Gastrocnemius medialis (tissue), 4 donors: ENCODE results near the gene SWT1. TPM values are rescaled to one million over a fixed set of nuclear protein-coding genes. Genes with fewer than 3 reads are reported as not detected.

Experiments used
- ATAC-seq, 2 donors: fragments of 150-250 bp; one replicate each; pipeline ENCODE4 v1.9.1; 2016
- DNase-seq, 2 donors: peaks; one replicate each; pipeline ENCODE4 v3.0.0-alpha.2; 2019
- H3K27ac ChIP-seq, 4 donors: fragments of 200-600 bp; sonication (generic); 1 replicate in 1 of 4; 2 replicates in 3 of 4; pipeline ENCODE4 v1.5.1; 2016 to 2018; ENCODE audit warnings: mild to moderate bottlenecking in 2 of 4, moderate library complexity in 1 of 4
- H3K27me3 ChIP-seq, 3 donors: fragments of 200-600 bp; sonication (generic) in 2 of 3; 1 replicate in 1 of 3; 2 replicates in 2 of 3; pipeline versions ENCODE4 v1.5.1 to v1.6.0; 2016 to 2019; ENCODE audit warnings: mild to moderate bottlenecking in 1 of 3, moderate library complexity in 1 of 3
- H3K36me3 ChIP-seq, 2 donors: fragments of 200-600 bp; sonication (generic) in 1 of 2; one replicate each; pipeline ENCODE4 v1.5.1; 2017 to 2018
- H3K4me1 ChIP-seq, 2 donors: fragments of 200-600 bp; sonication (generic) in 1 of 2; one replicate each; pipeline ENCODE4 v1.5.1; 2016 to 2017; ENCODE audit warnings: mild to moderate bottlenecking in 2 of 2
- H3K4me3 ChIP-seq, 4 donors: fragments of 200-600 bp; sonication (generic) in 3 of 4; 1 replicate in 1 of 4; 2 replicates in 3 of 4; pipeline ENCODE4 v1.5.1; 2016 to 2019; ENCODE audit warnings: mild to moderate bottlenecking in 2 of 4
- H3K9me3 ChIP-seq, 3 donors: fragments of 200-600 bp; sonication (generic) in 2 of 3; 1 replicate in 1 of 3; 2 replicates in 2 of 3; pipeline ENCODE4 v1.5.1; 2016 to 2019
- POLR2A ChIP-seq, 2 donors: fragments of 450-650 bp; IDR thresholded peaks; one replicate each; pipeline ENCODE4 v1.6.1; 2017; ENCODE audit warnings: antibody characterized with exemption in 2 of 2, mild to moderate bottlenecking in 2 of 2, moderate library complexity in 2 of 2
- in situ Hi-C, 4 donors: fragments of 200-750 bp; cut with MboI; loops; one replicate each; pipeline versions ENCODE4 v1.15.0 to v1.8.0; 2017; ENCODE audit warnings: low sequenced_read_pairs in 4 of 4
- intact Hi-C: fragments of 100-400 bp; cut with DNase I; formaldehyde crosslinking; loops from one replicate; pipeline ENCODE4 v1.15.1; 2023; ENCODE audit warnings: low total_unique reads
- total RNA-seq, 4 donors: library from RNA; depleted of rRNA; stranded (reverse); fragments of >200 nt; gene quantifications; one replicate each; pipeline versions ENCODE4 v1.1.0 to v1.2.3, GENCODE V29; 2016
- TF ChIP-seq, protein P1 (sequence below), 5 experiments: fragments of 450-650 bp in 3 of 5; fragments of 200-600 bp in 2 of 5; sonication (generic) in 2 of 5; IDR thresholded peaks in 4 of 5; conservative IDR thresholded peaks in 1 of 5; 1 replicate in 4 of 5; 2 replicates in 1 of 5; pipeline ENCODE4 v1.5.1; 2016 to 2019; ENCODE audit warnings: antibody characterized with exemption in 5 of 5, mild to moderate bottlenecking in 3 of 5, moderate library complexity in 3 of 5

The SWT1 gene
- total RNA-seq, 4 donors from 2014 or later: 3.4 to 6.2 (median 4.6) TPM

DNA sequence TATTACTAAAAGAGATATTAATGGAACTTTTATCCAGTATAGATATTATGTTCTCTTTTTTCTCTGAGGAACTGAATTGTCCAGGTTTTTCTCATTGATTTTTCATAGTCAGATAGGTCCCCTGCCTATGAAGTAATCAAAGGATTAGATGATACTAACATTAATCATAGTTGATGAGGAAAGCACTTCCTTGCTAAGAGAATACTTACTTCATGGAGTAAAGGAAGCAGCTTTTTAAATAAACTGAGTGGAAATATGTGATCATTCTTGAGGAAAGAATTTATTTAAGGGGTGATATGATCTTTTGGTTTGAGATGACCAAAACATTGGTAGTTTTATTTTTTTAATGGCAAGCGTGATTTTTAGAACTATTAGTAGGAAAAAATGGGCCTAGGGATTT, 58.9 kb downstream of the SWT1 start:
- H3K27ac ChIP-seq: no peak overlapping the region
- DNase-seq: no peak
- TF ChIP-seq, protein P1, sequence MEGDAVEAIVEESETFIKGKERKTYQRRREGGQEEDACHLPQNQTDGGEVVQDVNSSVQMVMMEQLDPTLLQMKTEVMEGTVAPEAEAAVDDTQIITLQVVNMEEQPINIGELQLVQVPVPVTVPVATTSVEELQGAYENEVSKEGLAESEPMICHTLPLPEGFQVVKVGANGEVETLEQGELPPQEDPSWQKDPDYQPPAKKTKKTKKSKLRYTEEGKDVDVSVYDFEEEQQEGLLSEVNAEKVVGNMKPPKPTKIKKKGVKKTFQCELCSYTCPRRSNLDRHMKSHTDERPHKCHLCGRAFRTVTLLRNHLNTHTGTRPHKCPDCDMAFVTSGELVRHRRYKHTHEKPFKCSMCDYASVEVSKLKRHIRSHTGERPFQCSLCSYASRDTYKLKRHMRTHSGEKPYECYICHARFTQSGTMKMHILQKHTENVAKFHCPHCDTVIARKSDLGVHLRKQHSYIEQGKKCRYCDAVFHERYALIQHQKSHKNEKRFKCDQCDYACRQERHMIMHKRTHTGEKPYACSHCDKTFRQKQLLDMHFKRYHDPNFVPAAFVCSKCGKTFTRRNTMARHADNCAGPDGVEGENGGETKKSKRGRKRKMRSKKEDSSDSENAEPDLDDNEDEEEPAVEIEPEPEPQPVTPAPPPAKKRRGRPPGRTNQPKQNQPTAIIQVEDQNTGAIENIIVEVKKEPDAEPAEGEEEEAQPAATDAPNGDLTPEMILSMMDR (IDR thresholded peaks at IDR 0.05 in 4 of 5, conservative IDR thresholded peaks at IDR 0.05 in 1 of 5): no peak
- no peak for TF ChIP-seq POLR2A (IDR thresholded peaks at IDR 0.05)
- H3K9me3 ChIP-seq: no peaks in the 10 kb centered on the region
- H3K4me3 ChIP-seq: no peak overlapping the region
- H3K4me1 ChIP-seq: no peaks in the 10 kb centered on the region
- no peak for ATAC-seq
- H3K27me3 ChIP-seq: no peaks in the 10 kb centered on the region
- peaks cover 0 to 5% of the 10 kb centered on the region in 2 donors for H3K36me3 ChIP-seq
- intact Hi-C loops: no loop called here
- in situ Hi-C loops: no loop called here

DNA sequence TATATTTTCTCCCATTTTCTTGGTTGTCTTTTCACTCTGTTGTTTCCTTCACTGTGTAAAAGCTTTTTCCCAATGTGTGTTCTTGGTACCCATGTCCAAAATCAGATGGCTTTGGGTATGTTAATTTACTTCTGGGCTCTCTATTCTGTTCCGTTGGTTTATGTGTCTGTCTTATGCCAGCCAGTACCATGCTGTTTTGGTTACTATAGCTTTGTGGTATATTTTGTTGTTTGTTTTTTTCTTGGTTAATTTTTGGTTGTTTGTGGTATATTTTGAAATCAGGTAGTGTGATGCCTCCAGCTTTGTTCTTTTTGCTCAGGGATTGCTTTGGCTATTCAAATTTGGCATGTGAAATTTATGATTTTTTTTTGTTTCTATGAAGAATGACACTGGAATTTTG, 67.2 kb downstream of the SWT1 start:
- no peak overlapping the region for H3K4me3 ChIP-seq
- no peak overlapping the region for H3K27ac ChIP-seq
- no peaks in the 10 kb centered on the region for H3K4me1 ChIP-seq
- in situ Hi-C loops (no loop called here), intact Hi-C loops (no loop called here)
- TF ChIP-seq, protein P1 (IDR thresholded peaks at IDR 0.05 in 4 of 5, conservative IDR thresholded peaks at IDR 0.05 in 1 of 5): no peak
- peaks cover 0 to 5% (median 0%) of the 10 kb centered on the region in 3 donors for H3K9me3 ChIP-seq
- peaks cover 5 to 27% of the 10 kb centered on the region in 2 donors for H3K36me3 ChIP-seq
- no peaks in the 10 kb centered on the region for H3K27me3 ChIP-seq
- no peak for DNase-seq
- ATAC-seq: no peak

- no peaks in the 10 kb centered on the region for H3K4me1 ChIP-seq
- H3K27ac ChIP-seq: no peak overlapping the region
- TF ChIP-seq POLR2A (IDR thresholded peaks at IDR 0.05): no peak
- TF ChIP-seq, protein P1 (IDR thresholded peaks at IDR 0.05 in 4 of 5, conservative IDR thresholded peaks at IDR 0.05 in 1 of 5): no peak
- H3K27me3 ChIP-seq: no peaks in the 10 kb centered on the region
- intact Hi-C loops: no loop called here
- DNase-seq: no peak
- in situ Hi-C loops: loop anchor here in 2 of 4 donors (25.0 kb wide), 1 partner anchor 460 kb away; no protein-coding TSS in a partner anchor
- H3K4me3 ChIP-seq: no peak overlapping the region
- no peak for ATAC-seq
- peaks cover 5 to 24% of the 10 kb centered on the region in 2 donors for H3K36me3 ChIP-seq
- H3K9me3 ChIP-seq: peaks cover 0 to 5% (median 0%) of the 10 kb centered on the region in 3 donors
These were observed 70.2 kb downstream of the SWT1 start for GRCh38 chr1:185227161-185227560.

DNA sequence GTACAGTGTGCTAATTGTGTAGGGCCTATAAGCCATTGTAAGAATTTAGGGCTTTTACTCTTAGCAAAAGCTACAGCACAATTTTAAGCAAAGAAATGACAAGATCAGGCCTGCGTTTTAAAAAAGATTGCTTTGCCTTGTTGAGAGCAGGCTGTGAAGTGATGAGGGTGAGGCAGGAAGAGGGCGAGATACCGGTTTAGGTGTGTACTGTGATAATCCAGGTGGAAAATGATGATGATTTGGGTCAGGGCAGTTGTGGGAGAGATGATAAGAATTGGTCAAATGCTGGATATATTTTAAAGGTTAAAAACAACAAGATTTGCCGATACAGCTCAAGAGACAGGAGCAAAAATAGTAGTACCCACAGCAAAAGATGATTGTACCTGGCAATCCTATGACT, 72.0 kb downstream of the SWT1 start:
- H3K9me3 ChIP-seq: peaks cover 0 to 3% (median 0%) of the 10 kb centered on the region in 3 donors
- no peak for DNase-seq
- no peaks in the 10 kb centered on the region for H3K27me3 ChIP-seq
- TF ChIP-seq, protein P1 (IDR thresholded peaks at IDR 0.05 in 4 of 5, conservative IDR thresholded peaks at IDR 0.05 in 1 of 5): no peak
- TF ChIP-seq POLR2A (IDR thresholded peaks at IDR 0.05): no peak
- peaks cover 0 to 17% of the 10 kb centered on the region in 2 donors for H3K36me3 ChIP-seq
- H3K27ac ChIP-seq: no peak overlapping the region
- H3K4me1 ChIP-seq: no peaks in the 10 kb centered on the region
- intact Hi-C loops: no loop called here
- in situ Hi-C loops: loop anchor here in 2 of 4 donors (25.0 kb wide), 1 partner anchor 458 kb away; no protein-coding TSS in a partner anchor
- ATAC-seq: no peak
- H3K4me3 ChIP-seq: no peak overlapping the region

GRCh38 chr1:185229981-185230380, 73.0 kb downstream of the SWT1 start:
- intact Hi-C loops: no loop called here
- Histone ChIP-seq H3K4me1 (no peaks in the 10 kb centered on the region), H3K4me3 (no peak overlapping the region), H3K9me3 (no peaks in the 10 kb centered on the region), H3K27ac (no peak overlapping the region), H3K27me3 (no peaks in the 10 kb centered on the region), H3K36me3 (peaks cover 0 to 14% of the 10 kb centered on the region in 2 donors)
- no peak for DNase-seq
- TF ChIP-seq POLR2A (IDR thresholded peaks at IDR 0.05): no peak
- TF ChIP-seq, protein P1 (IDR thresholded peaks at IDR 0.05 in 4 of 5, conservative IDR thresholded peaks at IDR 0.05 in 1 of 5): no peak
- no peak for ATAC-seq
- in situ Hi-C loops: loop anchor here in 2 of 4 donors (25.0 kb wide), 1 partner anchor 457 kb away; no protein-coding TSS in a partner anchor
